Measurements from ENCODE around the gene LIMA1.

- TF ChIP-seq CTCF (IDR thresholded peaks at IDR 0.05; ENCODE audit: insufficient read depth, low read length, poor library complexity, severe bottlenecking) (no peak), EZH2phosphoT487 (conservative IDR thresholded peaks at IDR 0.05; ENCODE audit: low read length) (no peak)
Measured at GRCh38 chr12:50282721-50283228, 545 bp downstream of the LIMA1 start.
